Suprapubic skin (tissue), 4 donors: ENCODE results near the gene CPOX. TPM values are rescaled to one million over a fixed set of nuclear protein-coding genes. Genes with fewer than 3 reads are reported as not detected.

ENCODE experiments used
- DNase-seq, 2 donors: peaks; one replicate each; pipeline ENCODE4 v3.0.0-alpha.2; 2019; ENCODE audit warnings: low spot score in 2 of 2
- H3K27ac ChIP-seq: fragments of 200-600 bp; sonication (generic); one replicate; pipeline ENCODE4 v1.5.1; 2019
- H3K27me3 ChIP-seq: fragments of 200-600 bp; sonication (generic); one replicate; pipeline ENCODE4 v1.5.1; 2019
- H3K36me3 ChIP-seq: fragments of 200-600 bp; sonication (generic); one replicate; pipeline ENCODE4 v1.5.1; 2019
- H3K4me1 ChIP-seq: fragments of 200-600 bp; sonication (generic); one replicate; pipeline ENCODE4 v1.5.1; 2019
- H3K4me3 ChIP-seq: fragments of 200-600 bp; sonication (generic); one replicate; pipeline ENCODE4 v1.5.1; 2019; ENCODE audit warnings: mild to moderate bottlenecking
- H3K9me3 ChIP-seq: fragments of 200-600 bp; sonication (generic); one replicate; pipeline ENCODE4 v1.5.1; 2019
- EP300 ChIP-seq: sonication (generic); formaldehyde crosslinking; IDR thresholded peaks from one replicate; pipeline ENCODE4 v1.6.1; 2017; ENCODE audit warnings: antibody characterized with exemption
- POLR2A ChIP-seq, 2 donors: fragments of 450-650 bp; IDR thresholded peaks; one replicate each; pipeline ENCODE4 v1.6.1; 2017; ENCODE audit warnings: antibody characterized with exemption in 2 of 2, mild to moderate bottlenecking in 2 of 2, moderate library complexity in 2 of 2
- POLR2AphosphoS5 ChIP-seq, 3 donors: sonication (generic); formaldehyde crosslinking; IDR thresholded peaks; one replicate each; pipeline ENCODE4 v1.6.1; 2017; ENCODE audit warnings: antibody characterized with exemption in 3 of 3
- whole genome bisulfite sequencing: methylation state at CpG from one replicate; pipeline ENCODE4 v1.1.5; 2018; 5-methylcytosine and 5-hydroxymethylcytosine counted together
- total RNA-seq, 4 donors: library from RNA; depleted of rRNA; stranded (reverse); fragments of >200 nt; gene quantifications; one replicate each; pipeline ENCODE4 v1.1.0, GENCODE V29; 2016
- TF ChIP-seq, protein P1 (sequence below), 2 donors: fragments of 200-600 bp in 1 of 2; fragments of 450-650 bp in 1 of 2; sonication (generic) in 1 of 2; IDR thresholded peaks; one replicate each; pipeline ENCODE4 v1.5.1; 2016 to 2019; ENCODE audit warnings: antibody characterized with exemption in 2 of 2, mild to moderate bottlenecking in 1 of 2, moderate library complexity in 1 of 2

CPOX gene
- total RNA-seq, 4 donors from 2014 or later: 13.2 to 41.3 (median 21.7) TPM

GRCh38 chr3:98592345-98592935 lies 971 bp downstream of the CPOX start:
- TF ChIP-seq, protein P1, sequence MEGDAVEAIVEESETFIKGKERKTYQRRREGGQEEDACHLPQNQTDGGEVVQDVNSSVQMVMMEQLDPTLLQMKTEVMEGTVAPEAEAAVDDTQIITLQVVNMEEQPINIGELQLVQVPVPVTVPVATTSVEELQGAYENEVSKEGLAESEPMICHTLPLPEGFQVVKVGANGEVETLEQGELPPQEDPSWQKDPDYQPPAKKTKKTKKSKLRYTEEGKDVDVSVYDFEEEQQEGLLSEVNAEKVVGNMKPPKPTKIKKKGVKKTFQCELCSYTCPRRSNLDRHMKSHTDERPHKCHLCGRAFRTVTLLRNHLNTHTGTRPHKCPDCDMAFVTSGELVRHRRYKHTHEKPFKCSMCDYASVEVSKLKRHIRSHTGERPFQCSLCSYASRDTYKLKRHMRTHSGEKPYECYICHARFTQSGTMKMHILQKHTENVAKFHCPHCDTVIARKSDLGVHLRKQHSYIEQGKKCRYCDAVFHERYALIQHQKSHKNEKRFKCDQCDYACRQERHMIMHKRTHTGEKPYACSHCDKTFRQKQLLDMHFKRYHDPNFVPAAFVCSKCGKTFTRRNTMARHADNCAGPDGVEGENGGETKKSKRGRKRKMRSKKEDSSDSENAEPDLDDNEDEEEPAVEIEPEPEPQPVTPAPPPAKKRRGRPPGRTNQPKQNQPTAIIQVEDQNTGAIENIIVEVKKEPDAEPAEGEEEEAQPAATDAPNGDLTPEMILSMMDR (IDR thresholded peaks at IDR 0.05): no peak
- TF ChIP-seq EP300: no peak
- TF ChIP-seq POLR2A (IDR thresholded peaks at IDR 0.05): no peak
- TF ChIP-seq POLR2AphosphoS5 (IDR thresholded peaks at IDR 0.05): no peak
- 23% methylated on average over 11 of the region's 11 CpGs for WGBS

DNA sequence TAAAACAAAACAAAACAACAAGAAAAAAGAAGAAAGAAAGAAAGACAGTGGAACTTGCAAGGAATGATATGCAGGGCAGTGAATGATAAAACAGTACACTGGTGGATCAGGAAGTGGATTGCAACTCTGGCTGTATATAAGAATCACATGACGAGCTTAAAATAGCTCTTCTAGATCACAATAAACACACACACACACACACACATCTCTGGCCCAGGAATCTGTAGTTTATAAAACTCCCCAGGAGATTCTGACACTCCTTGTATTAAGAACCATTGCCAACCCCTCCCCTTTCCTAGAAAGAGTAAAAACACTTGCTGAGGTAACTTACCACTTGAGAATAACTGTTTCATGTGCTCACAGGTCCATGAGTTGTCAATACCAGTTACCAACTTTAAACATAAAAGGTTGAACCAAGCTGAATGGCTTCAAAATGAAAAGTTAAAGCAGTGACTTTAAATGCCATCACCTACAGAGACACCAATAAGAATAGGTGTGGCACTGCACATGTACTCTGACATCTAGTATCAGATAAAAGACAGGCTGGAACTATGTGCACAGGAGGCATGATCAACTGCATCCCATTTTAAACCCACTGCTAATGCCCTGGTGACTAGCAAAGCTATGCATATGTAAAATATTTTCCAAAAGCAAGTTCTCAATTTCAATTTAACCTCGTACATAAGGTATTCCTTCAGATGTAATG lies 3.9 kb downstream of the CPOX start:
- TF ChIP-seq, protein P1 (IDR thresholded peaks at IDR 0.05): no peak
- Histone ChIP-seq H3K36me3 (peaks cover 19% of the 10 kb centered on the region), H3K4me1 (peaks cover 28% of the 10 kb centered on the region), H3K27ac (no peak overlapping the region), H3K9me3 (no peaks in the 10 kb centered on the region), H3K27me3 (no peaks in the 10 kb centered on the region), H3K4me3 (no peak overlapping the region)
- WGBS: 64% methylated on average over 2 of the region's 2 CpGs
- no peak for DNase-seq

More at GRCh38 chr3:98592345-98592935, 971 bp downstream of the CPOX start:
- Histone ChIP-seq H3K4me1 (peaks cover 28% of the 10 kb centered on the region), H3K36me3 (peaks cover 19% of the 10 kb centered on the region), H3K27ac (peak overlapping the region; percentile 78), H3K9me3 (no peaks in the 10 kb centered on the region), H3K27me3 (no peaks in the 10 kb centered on the region), H3K4me3 (peak overlapping the region; percentile 95)
- DNase-seq: no peak

- no peak for DNase-seq
- H3K27me3 ChIP-seq: no peaks in the 10 kb centered on the region
- no peak overlapping the region for H3K27ac ChIP-seq
- H3K4me3 ChIP-seq: no peak overlapping the region
- no peaks in the 10 kb centered on the region for H3K9me3 ChIP-seq
- no peak for TF ChIP-seq POLR2AphosphoS5 (IDR thresholded peaks at IDR 0.05)
- no peak for TF ChIP-seq EP300
- no peak for TF ChIP-seq POLR2A (IDR thresholded peaks at IDR 0.05)
- TF ChIP-seq, protein P1 (IDR thresholded peaks at IDR 0.05): no peak
- peaks cover 23% of the 10 kb centered on the region for H3K4me1 ChIP-seq
- peaks cover 19% of the 10 kb centered on the region for H3K36me3 ChIP-seq
Observed at GRCh38 chr3:98588065-98588464, 5.3 kb downstream of the CPOX start.

DNA sequence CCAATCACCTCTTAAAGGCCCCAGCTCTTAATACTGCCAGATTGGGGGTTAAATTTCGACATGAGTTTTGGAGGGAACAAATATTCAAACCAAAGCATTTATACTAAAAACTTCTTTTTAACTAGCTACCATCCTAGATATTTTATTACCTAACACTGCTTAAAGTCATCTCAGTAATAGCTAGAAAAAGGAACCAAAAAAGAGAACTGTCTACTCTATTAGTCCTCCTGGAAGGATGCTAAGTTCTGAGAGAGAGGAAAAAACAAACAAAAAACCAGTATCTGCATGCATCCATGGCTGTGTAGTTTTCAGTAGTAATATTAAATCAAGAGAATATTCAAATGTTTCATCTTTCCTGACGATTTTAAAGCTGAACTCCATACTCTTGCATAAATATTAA lies 5.8 kb downstream of the CPOX start:
- Histone ChIP-seq H3K9me3 (no peaks in the 10 kb centered on the region), H3K27me3 (no peaks in the 10 kb centered on the region), H3K4me1 (peaks cover 21% of the 10 kb centered on the region), H3K27ac (no peak overlapping the region), H3K4me3 (no peak overlapping the region), H3K36me3 (peaks cover 19% of the 10 kb centered on the region)
- TF ChIP-seq, protein P1 (IDR thresholded peaks at IDR 0.05): no peak
- no peak for TF ChIP-seq POLR2A (IDR thresholded peaks at IDR 0.05)
- TF ChIP-seq EP300: no peak
- no peak for TF ChIP-seq POLR2AphosphoS5 (IDR thresholded peaks at IDR 0.05)
- DNase-seq: no peak
- WGBS: 63% methylated on average over 2 of the region's 2 CpGs

DNA sequence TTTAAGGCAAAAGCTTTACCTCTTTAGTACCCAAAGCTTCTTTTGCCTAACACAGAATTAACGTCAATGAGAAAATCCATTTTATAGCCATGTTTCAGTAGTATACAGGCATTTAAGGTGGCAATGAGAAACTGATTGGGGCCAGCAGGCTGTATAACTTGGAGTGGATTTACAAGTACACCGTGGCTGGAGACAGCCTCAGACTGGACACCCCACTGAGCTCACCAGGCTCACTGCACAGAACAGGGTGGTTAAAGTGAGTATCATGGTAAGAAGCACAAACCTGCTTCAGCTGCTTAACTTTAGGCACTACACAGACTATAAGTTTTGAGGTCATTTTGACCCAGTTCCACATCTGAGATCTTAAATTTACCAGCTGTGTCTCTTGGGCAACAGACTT lies 8.9 kb downstream of the CPOX start:
- 80% methylated on average over 2 of the region's 2 CpGs for WGBS
- H3K36me3 ChIP-seq: peaks cover 17% of the 10 kb centered on the region
- H3K27me3 ChIP-seq: no peaks in the 10 kb centered on the region
- no peak for DNase-seq
- H3K4me1 ChIP-seq: peaks cover 6% of the 10 kb centered on the region
- no peak overlapping the region for H3K4me3 ChIP-seq
- no peak overlapping the region for H3K27ac ChIP-seq
- TF ChIP-seq POLR2AphosphoS5 (IDR thresholded peaks at IDR 0.05) (no peak), POLR2A (IDR thresholded peaks at IDR 0.05) (no peak), EP300 (no peak)
- TF ChIP-seq, protein P1 (IDR thresholded peaks at IDR 0.05): no peak
- no peaks in the 10 kb centered on the region for H3K9me3 ChIP-seq
